Keratinocyte (primary cell): ENCODE data around the gene PCDHA12. TPM values are rescaled to one million over a fixed set of nuclear protein-coding genes. Genes with fewer than 3 reads are reported as not detected.

Experiments
- DNase-seq: peaks from one replicate; pipeline ENCODE4 v3.0.0-alpha.2; 2011; ENCODE audit warnings: low read depth, missing footprints, low spot score
- FAIRE-seq: peaks from 2 replicates; lab custom pipeline; 2011; peaks lifted over from hg19 to GRCh38; lab: Jason Lieb, UNC
- H2AFZ ChIP-seq: 2 replicates; pipeline ENCODE4 v1.6.0; 2012; ENCODE audit warnings: low read length, control low read depth, inconsistent platforms; ENCODE audit not compliant: control insufficient read depth
- H3K27ac ChIP-seq: 2 replicates; pipeline ENCODE4 v1.5.1; 2011; ENCODE audit warnings: low read length; ENCODE audit not compliant: control insufficient read depth, insufficient read depth
- H3K27me3 ChIP-seq: 3 replicates; pipeline ENCODE4 v1.6.0; 2011; ENCODE audit warnings: low read length; ENCODE audit not compliant: control insufficient read depth, insufficient read depth; ENCODE audit errors: extremely low read depth
- H3K36me3 ChIP-seq, 2 experiments: 2 replicates in 1 of 2; 3 replicates in 1 of 2; pipeline ENCODE4 v1.5.1; 2011; ENCODE audit warnings: low read length in 2 of 2, mild to moderate bottlenecking in 1 of 2; ENCODE audit not compliant: control insufficient read depth in 2 of 2, insufficient read depth in 2 of 2; ENCODE audit errors: extremely low read depth in 1 of 2
- H3K4me1 ChIP-seq: 3 replicates; pipeline ENCODE4 v1.5.1; 2011; ENCODE audit warnings: low read length; ENCODE audit not compliant: control insufficient read depth, insufficient read depth; ENCODE audit errors: extremely low read depth
- H3K4me2 ChIP-seq: 3 replicates; pipeline ENCODE4 v1.6.0; 2011; ENCODE audit warnings: low read depth, low read length; ENCODE audit not compliant: control insufficient read depth, insufficient read depth; ENCODE audit errors: extremely low read depth
- H3K4me3 ChIP-seq, 3 experiments: fragments of 200-600 bp in 1 of 3; sonication (generic) in 1 of 3; 2 replicates in 2 of 3; 3 replicates in 1 of 3; pipeline ENCODE4 v1.5.1; 2011 to 2016; ENCODE audit warnings: low read length in 3 of 3, mild to moderate bottlenecking in 3 of 3, control low read depth in 2 of 3, inconsistent platforms in 1 of 3, low read depth in 1 of 3, mixed read lengths in 1 of 3, mixed run types in 1 of 3, moderate library complexity in 1 of 3; ENCODE audit not compliant: control insufficient read depth in 2 of 3, insufficient read depth in 2 of 3; ENCODE audit errors: extremely low read depth in 1 of 3
- H3K79me2 ChIP-seq: 2 replicates; pipeline ENCODE4 v1.6.0; 2012; ENCODE audit warnings: low read length; ENCODE audit not compliant: control insufficient read depth, insufficient read depth
- H3K9ac ChIP-seq: 3 replicates; pipeline ENCODE4 v1.6.0; 2011; ENCODE audit warnings: low read length; ENCODE audit not compliant: control insufficient read depth, insufficient read depth; ENCODE audit errors: extremely low read depth
- H3K9me1 ChIP-seq: 3 replicates; pipeline ENCODE4 v1.6.0; 2011; ENCODE audit warnings: low read length; ENCODE audit not compliant: control insufficient read depth, insufficient read depth; ENCODE audit errors: extremely low read depth
- H3K9me3 ChIP-seq: 2 replicates; pipeline ENCODE4 v1.5.1; 2012; ENCODE audit warnings: low read depth, low read length; ENCODE audit not compliant: control insufficient read depth
- H4K20me1 ChIP-seq: 3 replicates; pipeline ENCODE4 v1.6.0; 2011; ENCODE audit warnings: low read length; ENCODE audit not compliant: control insufficient read depth, insufficient read depth; ENCODE audit errors: extremely low read depth
- EZH2 ChIP-seq: IDR thresholded peaks from one replicate; pipeline ENCODE4 v1.6.1; 2012; ENCODE audit warnings: inconsistent platforms, mild to moderate bottlenecking, low read length, moderate library complexity
- dilution Hi-C: fragments of 300-500 bp; cut with MboI; formaldehyde crosslinking; loops from one replicate; pipeline ENCODE4 v1.7.0; 2020; ENCODE audit warnings: low sequenced_read_pairs; ENCODE audit not compliant: extremely low pct_ligation_motif_present
- polyA plus RNA-seq, 5 experiments: library from polyadenylated mRNA; depleted of rRNA in 3 of 5; stranded (reverse) in 3 of 5; stranded (forward) in 1 of 5; unstranded in 1 of 5; fragments of >200 nt; gene quantifications; 1 replicate in 1 of 5; 2 replicates in 3 of 5; 3 replicates in 1 of 5; pipeline versions ENCODE4 v1.2.1 to v1.2.3, GENCODE V29; 2011 to 2012; ENCODE audit warnings: missing spikeins in 2 of 5, low read depth in 1 of 5, low replicate concordance in 1 of 5
- TF ChIP-seq, protein P1 (sequence below), 3 experiments: IDR thresholded peaks in 1 of 3; conservative IDR thresholded peaks in 1 of 3; optimal IDR thresholded peaks in 1 of 3; 2 replicates in 2 of 3; 3 replicates in 1 of 3; pipeline versions ENCODE3 to v1.5.1; 2011; ENCODE audit warnings: low read length in 3 of 3, mild to moderate bottlenecking in 3 of 3, moderate library complexity in 2 of 3, control low read depth in 1 of 3, inconsistent platforms in 1 of 3; ENCODE audit not compliant: insufficient read depth in 2 of 3; ENCODE audit errors: extremely low read depth in 1 of 3

The PCDHA12 gene
- polyA plus RNA-seq, 1 donor (not counting 4 experiments of a cell fraction or from before 2014, with no cell fraction given), result 0.04 TPM

DNA sequence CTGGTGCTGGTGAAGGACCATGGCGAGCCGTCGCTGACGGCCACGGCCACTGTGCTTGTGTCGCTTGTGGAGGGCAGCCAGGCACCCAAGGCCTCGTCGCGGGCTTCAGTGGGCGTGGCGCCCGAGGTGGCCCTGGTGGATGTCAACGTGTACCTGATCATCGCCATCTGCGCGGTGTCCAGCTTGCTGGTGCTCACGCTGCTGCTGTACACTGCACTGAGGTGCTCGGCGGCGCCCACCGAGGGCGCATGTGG, 17.2 kb upstream of the PCDHA12 start:
- no peak overlapping the region for H3K27ac ChIP-seq
- dilution Hi-C loops, result no loop called here
- H3K27me3 ChIP-seq, result no peaks in the 10 kb centered on the region
- no peak overlapping the region for H3K9ac ChIP-seq
- TF ChIP-seq, protein P1, sequence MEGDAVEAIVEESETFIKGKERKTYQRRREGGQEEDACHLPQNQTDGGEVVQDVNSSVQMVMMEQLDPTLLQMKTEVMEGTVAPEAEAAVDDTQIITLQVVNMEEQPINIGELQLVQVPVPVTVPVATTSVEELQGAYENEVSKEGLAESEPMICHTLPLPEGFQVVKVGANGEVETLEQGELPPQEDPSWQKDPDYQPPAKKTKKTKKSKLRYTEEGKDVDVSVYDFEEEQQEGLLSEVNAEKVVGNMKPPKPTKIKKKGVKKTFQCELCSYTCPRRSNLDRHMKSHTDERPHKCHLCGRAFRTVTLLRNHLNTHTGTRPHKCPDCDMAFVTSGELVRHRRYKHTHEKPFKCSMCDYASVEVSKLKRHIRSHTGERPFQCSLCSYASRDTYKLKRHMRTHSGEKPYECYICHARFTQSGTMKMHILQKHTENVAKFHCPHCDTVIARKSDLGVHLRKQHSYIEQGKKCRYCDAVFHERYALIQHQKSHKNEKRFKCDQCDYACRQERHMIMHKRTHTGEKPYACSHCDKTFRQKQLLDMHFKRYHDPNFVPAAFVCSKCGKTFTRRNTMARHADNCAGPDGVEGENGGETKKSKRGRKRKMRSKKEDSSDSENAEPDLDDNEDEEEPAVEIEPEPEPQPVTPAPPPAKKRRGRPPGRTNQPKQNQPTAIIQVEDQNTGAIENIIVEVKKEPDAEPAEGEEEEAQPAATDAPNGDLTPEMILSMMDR (optimal IDR thresholded peaks at IDR 0.05 in 1 of 3, IDR thresholded peaks at IDR 0.05 in 1 of 3, conservative IDR thresholded peaks at IDR 0.05 in 1 of 3; ENCODE audit: extremely low read depth in 1 of 3, insufficient read depth in 2 of 3, low read length in 3 of 3), result no peak
- no peak for TF ChIP-seq EZH2
- no peak overlapping the region for H3K4me3 ChIP-seq
- no peaks in the 10 kb centered on the region for H4K20me1 ChIP-seq
- DNase-seq (no peak), FAIRE-seq (no peak)
- no peak overlapping the region for H2AFZ ChIP-seq
- no peak overlapping the region for H3K4me2 ChIP-seq
- H3K9me3 ChIP-seq, result peaks cover 17% of the 10 kb centered on the region
- H3K79me2 ChIP-seq, result no peaks in the 10 kb centered on the region
- H3K36me3 ChIP-seq, result no peaks in the 10 kb centered on the region
- no peaks in the 10 kb centered on the region for H3K4me1 ChIP-seq
- no peaks in the 10 kb centered on the region for H3K9me1 ChIP-seq

DNA sequence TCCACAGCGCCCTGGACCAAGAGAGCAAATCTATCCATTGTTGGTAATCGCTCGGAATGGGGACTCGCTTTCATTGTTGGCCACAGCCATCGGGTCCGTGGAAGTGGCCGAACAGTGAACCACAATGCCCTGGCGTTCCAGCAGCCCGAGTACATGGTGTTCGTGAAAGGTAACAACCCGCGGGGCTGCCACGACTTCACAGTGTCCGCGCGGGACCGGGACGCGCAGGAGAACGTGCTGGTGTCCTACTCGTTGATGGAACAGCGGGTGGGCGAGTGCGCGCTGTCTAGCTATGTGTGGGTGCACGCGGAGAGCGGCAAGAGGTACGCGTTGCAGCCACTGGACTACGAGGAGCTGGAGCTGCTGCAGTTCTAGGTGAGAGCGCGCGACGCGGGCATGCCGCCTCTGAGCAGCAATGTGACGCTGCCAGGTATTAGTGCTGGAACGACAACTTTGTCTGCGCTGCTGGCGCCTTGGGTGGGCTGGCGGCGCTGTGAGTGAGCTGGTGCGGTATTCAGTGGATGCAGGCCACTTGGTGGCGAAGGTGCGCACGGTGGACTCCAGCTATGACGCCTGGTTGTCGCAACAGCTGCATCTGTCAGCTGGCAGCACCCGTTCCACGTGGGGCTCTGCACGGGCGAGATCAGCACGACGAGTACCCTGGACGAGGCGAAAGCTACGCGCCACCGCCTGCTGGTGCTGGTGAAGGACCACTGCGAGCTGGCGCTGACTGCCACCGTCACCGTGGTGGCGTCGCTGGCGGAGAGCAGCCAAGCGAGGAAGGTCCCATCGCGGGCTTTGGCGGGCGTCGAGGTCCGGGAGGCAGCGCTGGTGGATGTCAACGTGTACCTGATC, 12.4 kb upstream of the PCDHA12 start:
- no peak for DNase-seq
- no peak for TF ChIP-seq EZH2
- TF ChIP-seq, protein P1 (optimal IDR thresholded peaks at IDR 0.05 in 1 of 3, IDR thresholded peaks at IDR 0.05 in 1 of 3, conservative IDR thresholded peaks at IDR 0.05 in 1 of 3; ENCODE audit: extremely low read depth in 1 of 3, insufficient read depth in 2 of 3, low read length in 3 of 3), result no peak
- no peaks in the 10 kb centered on the region for H3K4me1 ChIP-seq
- H3K79me2 ChIP-seq, result no peaks in the 10 kb centered on the region
- H3K27ac ChIP-seq, result no peak overlapping the region
- H3K4me3 ChIP-seq, result no peak overlapping the region
- dilution Hi-C loops, result no loop called here
- H4K20me1 ChIP-seq, result no peaks in the 10 kb centered on the region
- no peak overlapping the region for H2AFZ ChIP-seq
- H3K9me1 ChIP-seq, result no peaks in the 10 kb centered on the region
- H3K27me3 ChIP-seq, result no peaks in the 10 kb centered on the region
- H3K4me2 ChIP-seq, result no peak overlapping the region
- H3K9ac ChIP-seq, result no peak overlapping the region
- H3K9me3 ChIP-seq, result peaks cover 12% of the 10 kb centered on the region
- no peaks in the 10 kb centered on the region for H3K36me3 ChIP-seq
- no peak for FAIRE-seq
